HEK293 (cell line): ENCODE measurements around the gene LGALS8.

ENCODE experiments used
- CTCF ChIA-PET: fragments of 350-600 bp; formaldehyde crosslinking; extraction: SDS; loops from one replicate; lab custom pipeline; 2021; ENCODE audit warnings: antibody characterized with exemption; lab: Yijun Ruan, JAX
- POLR2A ChIA-PET: fragments of 300-600 bp; formaldehyde crosslinking; extraction: SDS; loops from one replicate; lab custom pipeline; 2020; ENCODE audit warnings: antibody characterized with exemption, inconsistent platforms; lab: Yijun Ruan, JAX
- H3K27ac ChIP-seq: fragments of 200-500 bp; sonication (Bioruptor generic); 2 replicates; pipeline ENCODE4 v1.5.1; 2014; ENCODE audit warnings: low read depth, low read length, control low read depth, inconsistent platforms; ENCODE audit errors: extremely low read depth
- H3K36me3 ChIP-seq, 2 experiments: fragments of 200-500 bp in 1 of 2; sonication (Bioruptor generic) in 1 of 2; 1 replicate in 1 of 2; 2 replicates in 1 of 2; pipeline ENCODE4 v1.5.1; 2014 to 2017; ENCODE audit warnings: inconsistent platforms in 2 of 2, low read length in 2 of 2; ENCODE audit not compliant: control insufficient read depth in 2 of 2, insufficient read depth in 1 of 2
- H3K4me1 ChIP-seq: fragments of 200-500 bp; sonication (Bioruptor generic); 2 replicates; pipeline ENCODE4 v1.5.1; 2014; ENCODE audit warnings: mild to moderate bottlenecking, low read length, inconsistent platforms; ENCODE audit not compliant: control insufficient read depth, insufficient read depth
- H3K4me3 ChIP-seq: 2 replicates; pipeline ENCODE4 v1.5.1; 2011; ENCODE audit warnings: low read depth, mild to moderate bottlenecking, control low read depth, low read length, moderate library complexity
- H3K9me3 ChIP-seq: fragments of 200-500 bp; sonication (Bioruptor generic); 2 replicates; pipeline ENCODE4 v1.5.1; 2014; ENCODE audit warnings: low read depth, low read length, inconsistent platforms; ENCODE audit not compliant: control insufficient read depth, insufficient read depth
- FEZF1 ChIP-seq: fragments of 450-650 bp; formaldehyde crosslinking; IDR thresholded peaks from 2 replicates; pipeline ENCODE4 v1.5.1; 2016; ENCODE audit warnings: missing biosample characterization, missing genetic modification characterization
- GLI2 ChIP-seq: fragments of 450-650 bp; formaldehyde crosslinking; IDR thresholded peaks from 2 replicates; pipeline ENCODE4; 2017; ENCODE audit warnings: missing biosample characterization, missing genetic modification characterization, low read depth, borderline replicate concordance
- HOXD13 ChIP-seq: sonication (generic); formaldehyde crosslinking; IDR thresholded peaks from 2 replicates; pipeline ENCODE4 v1.8.0; 2022; ENCODE audit warnings: missing genetic modification reagents, borderline replicate concordance
- MZF1 ChIP-seq: fragments of 450-650 bp; formaldehyde crosslinking; IDR thresholded peaks from 2 replicates; pipeline ENCODE4 v1.5.1; 2017; ENCODE audit warnings: missing biosample characterization, missing genetic modification characterization, borderline replicate concordance
- PBX3 ChIP-seq: sonication (generic); formaldehyde crosslinking; IDR thresholded peaks from 2 replicates; pipeline ENCODE4 v1.8.1; 2022; ENCODE audit warnings: mild to moderate bottlenecking, moderate library complexity, missing genetic modification reagents
- TCF7L2 ChIP-seq: IDR thresholded peaks from 2 replicates; pipeline ENCODE4 v1.6.1; 2011; ENCODE audit warnings: low read depth, mild to moderate bottlenecking, inconsistent platforms, low read length, moderate library complexity, borderline replicate concordance
- TRIM28 ChIP-seq: IDR thresholded peaks from 2 replicates; pipeline ENCODE4 v1.6.1; 2011; ENCODE audit warnings: low read length, control low read depth, borderline replicate concordance
- ZNF2 ChIP-seq: fragments of 450-650 bp; formaldehyde crosslinking; IDR thresholded peaks from 2 replicates; pipeline ENCODE4 v1.5.1; 2016; ENCODE audit warnings: missing biosample characterization, missing genetic modification characterization
- ZNF302 ChIP-seq: fragments of 450-650 bp; formaldehyde crosslinking; IDR thresholded peaks from 2 replicates; pipeline ENCODE4 v1.5.1; 2016; ENCODE audit warnings: missing biosample characterization, missing genetic modification characterization, low read depth
- ZNF311 ChIP-seq: fragments of 450-650 bp; formaldehyde crosslinking; IDR thresholded peaks from 2 replicates; pipeline ENCODE4 v1.5.1; 2017; ENCODE audit warnings: missing biosample characterization, missing genetic modification characterization, borderline replicate concordance
- ZNF501 ChIP-seq: fragments of 450-650 bp; formaldehyde crosslinking; IDR thresholded peaks from 2 replicates; pipeline ENCODE4 v1.5.1; 2016; ENCODE audit warnings: missing biosample characterization, missing genetic modification characterization
- ZNF513 ChIP-seq: fragments of 450-650 bp; IDR thresholded peaks from 2 replicates; pipeline ENCODE4 v1.5.1; 2018; ENCODE audit warnings: missing biosample characterization, missing genetic modification characterization
- ZNF518A ChIP-seq: fragments of 450-650 bp; formaldehyde crosslinking; conservative IDR thresholded peaks from 2 replicates; pipeline ENCODE4 v1.5.1; 2016; ENCODE audit warnings: low read depth, missing biosample characterization, missing genetic modification characterization
- ZNF548 ChIP-seq: fragments of 450-650 bp; formaldehyde crosslinking; IDR thresholded peaks from 2 replicates; pipeline ENCODE4 v1.5.1; 2016; ENCODE audit warnings: missing biosample characterization, missing genetic modification characterization
- ZNF549 ChIP-seq: fragments of 450-650 bp; IDR thresholded peaks from 2 replicates; pipeline ENCODE4 v1.5.1; 2018; ENCODE audit warnings: missing biosample characterization, missing genetic modification characterization, mild to moderate bottlenecking, inconsistent platforms, moderate library complexity
- ZNF560 ChIP-seq: fragments of 450-650 bp; formaldehyde crosslinking; IDR thresholded peaks from 2 replicates; pipeline ENCODE4 v1.5.1; 2017; ENCODE audit warnings: missing biosample characterization, missing genetic modification characterization, borderline replicate concordance
- ZNF629 ChIP-seq: fragments of 450-650 bp; formaldehyde crosslinking; IDR thresholded peaks from 2 replicates; pipeline ENCODE4 v1.5.1; 2017; ENCODE audit warnings: missing biosample characterization, missing genetic modification characterization
- ZNF843 ChIP-seq: fragments of 450-650 bp; formaldehyde crosslinking; IDR thresholded peaks from 2 replicates; pipeline ENCODE4 v1.5.1; 2016; ENCODE audit warnings: missing biosample characterization, missing genetic modification characterization
- ZSCAN18 ChIP-seq: fragments of 450-650 bp; formaldehyde crosslinking; IDR thresholded peaks from 2 replicates; pipeline ENCODE4 v1.5.1; 2016; ENCODE audit warnings: missing biosample characterization, missing genetic modification characterization
- ZSCAN23 ChIP-seq: fragments of 450-650 bp; formaldehyde crosslinking; IDR thresholded peaks from 2 replicates; pipeline ENCODE4 v1.5.1; 2016; ENCODE audit warnings: missing biosample characterization, missing genetic modification characterization

The LGALS8 gene

GRCh38 chr1:236552096-236552495 lies 28.3 kb downstream of the LGALS8 start:
- Histone ChIP-seq H3K4me1 (no peaks in the 10 kb centered on the region), H3K9me3 (no peaks in the 10 kb centered on the region), H3K27ac (no peak overlapping the region)
- POLR2A ChIA-PET, result no interaction called here
- TF ChIP-seq ZNF501 (no peak), ZNF311 (tag by site-specific recombination) (no peak), ZSCAN23 (tag by site-specific recombination) (no peak), ZNF302 (tag by site-specific recombination) (no peak), MZF1 (tag by site-specific recombination) (no peak), ZNF518A (tag by site-specific recombination) (no peak), ZNF629 (tag by site-specific recombination) (no peak), TCF7L2 (no peak), PBX3 (no peak), GLI2 (tag by site-specific recombination) (no peak), ZNF549 (tag by site-specific recombination) (no peak), ZNF843 (tag by site-specific recombination) (no peak)
- TF ChIP-seq, all 188 proteins: peak for 0
- CTCF ChIA-PET, result interaction anchor here (0.6 to 2.6 kb wide), 5 partner anchors 395 to 448 kb away, joined by 3 to 7 read pairs (median 4); no protein-coding TSS in a partner anchor
- Histone ChIP-seq H3K36me3 (peaks cover 75 to 99% of the 10 kb centered on the region in 2 experiments), H3K4me3 (no peak overlapping the region)

- Histone ChIP-seq H3K27ac (no peak overlapping the region), H3K9me3 (no peaks in the 10 kb centered on the region), H3K4me1 (no peaks in the 10 kb centered on the region), H3K36me3 (peaks cover 82 to 99% of the 10 kb centered on the region in 2 experiments), H3K4me3 (no peak overlapping the region)
- CTCF ChIA-PET, result no interaction called here
- TF ChIP-seq ZSCAN18 (tag by site-specific recombination), result no peak
- TF ChIP-seq FEZF1 (tag by site-specific recombination), result no peak
- no peak for TF ChIP-seq ZNF560
- no peak for TF ChIP-seq TRIM28
- TF ChIP-seq ZNF2, result no peak
- no peak for TF ChIP-seq ZNF548 (tag by site-specific recombination)
- no peak for TF ChIP-seq ZNF513 (tag by site-specific recombination)
- no peak for TF ChIP-seq HOXD13 (CRISPR knock-in tag)
- POLR2A ChIA-PET, result no interaction called here
Observed at GRCh38 chr1:236552901-236553300, 29.1 kb downstream of the LGALS8 start.
